Glomerular visceral epithelial cell (primary cell): ENCODE data around the gene TRIM50.
"Not testable (repeated sequence)": the region's sequence is repeated elsewhere in the genome, so short reads cannot be mapped to it uniquely, and the experiment has no call there.

Source experiments
- DNase-seq: peaks from one replicate; pipeline ENCODE4 v3.0.0-alpha.2; 2016; ENCODE audit errors: extremely low spot score

Gene TRIM50

GRCh38 chr7:73314271-73314670 is 13.6 kb downstream of the TRIM50 start:
- DNase-seq, result no peak

GRCh38 chr7:73313521-73313906 is 14.4 kb downstream of the TRIM50 start:
- DNase-seq, result no peak

- DNase-seq, result no peak
Observed at GRCh38 chr7:73312831-73313520, 14.9 kb downstream of the TRIM50 start.

GRCh38 chr7:73311421-73311820 is 16.5 kb downstream of the TRIM50 start:
- not testable (repeated sequence) for DNase-seq

- DNase-seq, result peak; percentile 78
Observed at GRCh38 chr7:73308665-73309214, 19.1 kb downstream of the TRIM50 start, which contains the start of gene NSUN5. Gene NSUN5, minus strand, starts transcription at chr7:73308826. Its CDS starts 36 bp downstream, at chr7:73308790.

GRCh38 chr7:73308074-73308664 is 19.7 kb downstream of the TRIM50 start:
- peak; percentile 4 for DNase-seq

- no peak for DNase-seq
Observed at GRCh38 chr7:73307436-73307835, 20.4 kb downstream of the TRIM50 start.

- DNase-seq, result not testable (repeated sequence)
Observed at GRCh38 chr7:73304612-73305387, 23.1 kb downstream of the TRIM50 start.

GRCh38 chr7:73304071-73304470 is 23.8 kb downstream of the TRIM50 start:
- no peak for DNase-seq

- DNase-seq, result no peak
Observed at GRCh38 chr7:73303546-73303945, 24.3 kb downstream of the TRIM50 start.

- DNase-seq, result not testable (repeated sequence)
Observed at GRCh38 chr7:73302846-73303245, 25.0 kb downstream of the TRIM50 start.

GRCh38 chr7:73301108-73301507 is 26.8 kb downstream of the TRIM50 start:
- not testable (repeated sequence) for DNase-seq

GRCh38 chr7:73299812-73300211 is 28.1 kb downstream of the TRIM50 start:
- DNase-seq, result not testable (repeated sequence)

- DNase-seq, result not testable (repeated sequence)
Observed at GRCh38 chr7:73297706-73298105, 30.2 kb downstream of the TRIM50 start.

- not testable (repeated sequence) for DNase-seq
Observed at GRCh38 chr7:73297235-73297634, 30.6 kb downstream of the TRIM50 start.

- DNase-seq, result not testable (repeated sequence)
Observed at GRCh38 chr7:73277210-73277609, 50.7 kb downstream of the TRIM50 start.

- not testable (repeated sequence) for DNase-seq
Observed at GRCh38 chr7:73267813-73268212, 60.1 kb downstream of the TRIM50 start.

GRCh38 chr7:73266719-73267368 is 61.0 kb downstream of the TRIM50 start:
- not testable (repeated sequence) for DNase-seq
